ENCODE measurements around the gene AGPAT3.

DNA sequence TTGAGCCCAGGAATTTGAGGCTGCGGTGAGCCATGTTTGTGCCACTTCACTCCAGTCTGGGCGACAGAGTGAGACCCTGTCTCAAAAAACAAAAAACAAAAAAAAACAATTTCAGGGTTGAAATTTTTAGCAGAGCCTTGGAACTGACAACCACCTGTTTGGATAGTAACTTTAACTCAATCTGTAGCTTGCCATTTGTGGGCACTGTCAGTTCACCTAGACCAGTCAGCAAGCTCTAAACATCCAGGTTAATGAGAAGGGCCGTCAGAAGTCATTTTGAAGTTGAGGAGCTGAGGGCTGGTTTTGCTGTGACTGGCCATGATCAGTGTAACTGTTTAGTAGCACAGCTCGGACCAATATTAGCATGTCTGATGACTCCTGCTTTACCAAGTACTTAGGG is 155.5 kb downstream of the AGPAT3 start:
- TF ChIP-seq, protein P1, sequence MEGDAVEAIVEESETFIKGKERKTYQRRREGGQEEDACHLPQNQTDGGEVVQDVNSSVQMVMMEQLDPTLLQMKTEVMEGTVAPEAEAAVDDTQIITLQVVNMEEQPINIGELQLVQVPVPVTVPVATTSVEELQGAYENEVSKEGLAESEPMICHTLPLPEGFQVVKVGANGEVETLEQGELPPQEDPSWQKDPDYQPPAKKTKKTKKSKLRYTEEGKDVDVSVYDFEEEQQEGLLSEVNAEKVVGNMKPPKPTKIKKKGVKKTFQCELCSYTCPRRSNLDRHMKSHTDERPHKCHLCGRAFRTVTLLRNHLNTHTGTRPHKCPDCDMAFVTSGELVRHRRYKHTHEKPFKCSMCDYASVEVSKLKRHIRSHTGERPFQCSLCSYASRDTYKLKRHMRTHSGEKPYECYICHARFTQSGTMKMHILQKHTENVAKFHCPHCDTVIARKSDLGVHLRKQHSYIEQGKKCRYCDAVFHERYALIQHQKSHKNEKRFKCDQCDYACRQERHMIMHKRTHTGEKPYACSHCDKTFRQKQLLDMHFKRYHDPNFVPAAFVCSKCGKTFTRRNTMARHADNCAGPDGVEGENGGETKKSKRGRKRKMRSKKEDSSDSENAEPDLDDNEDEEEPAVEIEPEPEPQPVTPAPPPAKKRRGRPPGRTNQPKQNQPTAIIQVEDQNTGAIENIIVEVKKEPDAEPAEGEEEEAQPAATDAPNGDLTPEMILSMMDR (IDR thresholded peaks at IDR 0.05): no peak
- no peak for TF ChIP-seq POLR2A (IDR thresholded peaks at IDR 0.05)
